KMS-11 (cell line): ENCODE measurements around the gene PCDHGC5.

Source experiments
- H2AFZ ChIP-seq: fragments of 200-600 bp; sonication (generic); 2 replicates; pipeline ENCODE4 v1.6.1; 2016; ENCODE audit warnings: antibody characterized with exemption, mixed run types, low read depth
- H3K27ac ChIP-seq: fragments of 200-600 bp; sonication (generic); 2 replicates; pipeline ENCODE4 v1.6.1; 2016; ENCODE audit warnings: mild to moderate bottlenecking, mixed run types
- H3K27me3 ChIP-seq: fragments of 200-600 bp; sonication (generic); 2 replicates; pipeline ENCODE4 v1.6.1; 2017; ENCODE audit warnings: mild to moderate bottlenecking, low read depth, mixed run types, moderate library complexity; ENCODE audit not compliant: insufficient read depth
- H3K36me3 ChIP-seq: fragments of 200-600 bp; sonication (generic); 2 replicates; pipeline ENCODE4 v1.6.1; 2017; ENCODE audit warnings: mild to moderate bottlenecking, mixed run types; ENCODE audit not compliant: insufficient read depth
- H3K4me1 ChIP-seq: fragments of 200-600 bp; sonication (generic); 2 replicates; pipeline ENCODE4 v1.6.1; 2016; ENCODE audit warnings: mild to moderate bottlenecking, low read depth, mixed run types; ENCODE audit not compliant: poor library complexity, severe bottlenecking
- H3K4me2 ChIP-seq: fragments of 200-600 bp; sonication (generic); 2 replicates; pipeline ENCODE4 v1.7.0; 2016; ENCODE audit warnings: mild to moderate bottlenecking, mixed run types
- H3K4me3 ChIP-seq: fragments of 200-600 bp; sonication (generic); IDR thresholded peaks from 2 replicates; pipeline ENCODE4 v1.6.1; 2017; ENCODE audit warnings: low read depth, low read length, mixed read lengths; ENCODE audit not compliant: insufficient read depth
- H3K79me2 ChIP-seq: fragments of 200-600 bp; sonication (generic); 2 replicates; pipeline ENCODE4 v1.6.1; 2016; ENCODE audit warnings: low read depth, mixed run types; ENCODE audit not compliant: insufficient read depth
- H3K9ac ChIP-seq: fragments of 200-600 bp; sonication (generic); 2 replicates; pipeline ENCODE4 v1.6.1; 2016; ENCODE audit warnings: mild to moderate bottlenecking, mixed run types
- H4K20me1 ChIP-seq: fragments of 200-600 bp; sonication (generic); 2 replicates; pipeline ENCODE4 v1.6.1; 2016; ENCODE audit warnings: mild to moderate bottlenecking, mixed run types; ENCODE audit not compliant: insufficient read depth
- CTCF ChIP-seq: fragments of 200-600 bp; sonication (generic); conservative IDR thresholded peaks from 2 replicates; pipeline ENCODE4 v1.6.1; 2017; ENCODE audit warnings: low read depth, mild to moderate bottlenecking, antibody characterized with exemption, low read length, moderate library complexity, mixed read lengths

Gene PCDHGC5

DNA sequence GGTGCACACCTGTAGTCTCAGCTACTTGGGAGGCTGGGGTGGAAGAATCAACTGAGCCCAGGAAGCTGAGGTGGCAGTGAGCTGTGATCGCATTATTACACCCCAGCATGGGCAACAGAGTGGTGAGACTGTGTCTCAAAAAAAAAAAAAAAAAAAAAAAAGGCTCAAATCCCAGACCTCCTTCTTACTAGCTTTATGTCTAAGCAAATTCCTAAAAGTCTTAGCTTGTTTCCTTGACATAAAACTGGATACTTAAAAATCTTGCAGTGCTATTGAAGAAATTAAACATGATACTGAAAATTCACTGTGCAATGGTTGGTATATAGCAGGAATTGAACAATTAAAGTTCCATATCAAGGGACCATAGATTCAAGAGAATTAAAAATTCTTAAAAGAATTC, 45.0 kb downstream of the PCDHGC5 start:
- H3K79me2 ChIP-seq: no peaks in the 10 kb centered on the region
- H3K4me3 ChIP-seq: no peak overlapping the region
- no peak overlapping the region for H2AFZ ChIP-seq
- no peaks in the 10 kb centered on the region for H4K20me1 ChIP-seq
- no peak for TF ChIP-seq CTCF
- no peak overlapping the region for H3K9ac ChIP-seq
- no peaks in the 10 kb centered on the region for H3K4me1 ChIP-seq
- no peak overlapping the region for H3K27ac ChIP-seq
- no peaks in the 10 kb centered on the region for H3K27me3 ChIP-seq
- no peak overlapping the region for H3K4me2 ChIP-seq
- peaks cover 5% of the 10 kb centered on the region; the same call in 1 of the 2 replicates for H3K36me3 ChIP-seq

DNA sequence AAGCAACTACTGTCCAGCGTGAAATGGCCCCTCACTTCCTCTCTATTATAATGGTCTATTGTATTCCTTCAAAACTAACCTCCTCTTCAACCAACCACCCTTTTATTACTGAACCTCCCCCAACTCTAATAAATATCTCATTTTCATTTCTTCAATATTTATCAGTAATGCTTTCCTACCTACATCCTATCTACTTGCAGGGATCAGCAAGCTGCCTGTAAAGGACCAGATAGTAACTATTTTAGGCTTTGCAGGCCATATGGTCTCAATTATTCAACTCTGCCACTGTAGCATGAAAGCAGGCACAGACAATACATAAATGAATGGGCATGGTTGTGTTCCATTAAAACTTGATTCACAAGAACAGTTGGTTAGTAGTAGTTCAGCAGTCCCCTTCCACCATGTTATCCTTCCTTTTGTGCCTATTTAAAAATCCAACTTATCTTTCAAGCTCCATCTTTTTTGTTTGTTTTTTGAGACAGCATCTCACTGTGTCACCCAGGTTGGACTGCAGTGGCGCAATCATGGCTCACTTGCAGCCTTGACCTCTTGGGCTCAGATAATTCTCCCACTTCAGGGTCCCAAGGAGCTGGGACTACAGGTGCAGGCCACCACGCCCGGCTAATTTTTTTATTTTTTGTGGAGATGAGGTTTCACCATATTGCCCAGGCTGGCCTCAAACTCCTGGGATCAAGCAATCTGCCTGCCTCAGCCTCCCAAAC, 45.8 kb downstream of the PCDHGC5 start:
- no peak overlapping the region for H3K9ac ChIP-seq
- no peaks in the 10 kb centered on the region for H3K4me1 ChIP-seq
- no peaks in the 10 kb centered on the region for H4K20me1 ChIP-seq
- H3K27me3 ChIP-seq: no peaks in the 10 kb centered on the region
- no peak for TF ChIP-seq CTCF
- H3K4me3 ChIP-seq: no peak overlapping the region
- H3K79me2 ChIP-seq: no peaks in the 10 kb centered on the region
- no peak overlapping the region for H3K4me2 ChIP-seq
- no peak overlapping the region for H2AFZ ChIP-seq
- peaks cover 5% of the 10 kb centered on the region; the same call in 1 of the 2 replicates for H3K36me3 ChIP-seq
- no peak overlapping the region for H3K27ac ChIP-seq
